ENCODE results near the gene FPR2. TPM values are rescaled to one million over a fixed set of nuclear protein-coding genes. Genes with fewer than 3 reads are reported as not detected.

FPR2 gene
- total and polyA plus RNA-seq, 4 donors = 0.15 to 4.1 (median 2.4) TPM

- DNase-seq (ENCODE audit: low spot score) = no peak
- WGBS = 41% methylated on average over 3 of the region's 3 CpGs
- TF ChIP-seq TAF1 (conservative IDR thresholded peaks at IDR 0.05) (no peak), GABPA (IDR thresholded peaks at IDR 0.05 in 1 of 2, conservative IDR thresholded peaks at IDR 0.05 in 1 of 2) (no peak), ATF3 (IDR thresholded peaks at IDR 0.05) (no peak), HNF4G (IDR thresholded peaks at IDR 0.05) (no peak), NR2F2 (IDR thresholded peaks at IDR 0.05) (no peak), ZBTB33 (IDR thresholded peaks at IDR 0.05) (no peak), EGR1 (IDR thresholded peaks at IDR 0.05; ENCODE audit: low read depth in 2 of 2) (no peak), FOXA1 (IDR thresholded peaks at IDR 0.05) (no peak), RAD21 (IDR thresholded peaks at IDR 0.05) (no peak), SP1 (IDR thresholded peaks at IDR 0.05) (no peak), RXRA (IDR thresholded peaks at IDR 0.05) (no peak), HNF4A (conservative IDR thresholded peaks at IDR 0.05) (no peak), JUND (IDR thresholded peaks at IDR 0.05) (no peak), REST (IDR thresholded peaks at IDR 0.05) (no peak), YY1 (IDR thresholded peaks at IDR 0.05) (no peak), FOXA2 (IDR thresholded peaks at IDR 0.05) (no peak)
- TF ChIP-seq, protein P1, sequence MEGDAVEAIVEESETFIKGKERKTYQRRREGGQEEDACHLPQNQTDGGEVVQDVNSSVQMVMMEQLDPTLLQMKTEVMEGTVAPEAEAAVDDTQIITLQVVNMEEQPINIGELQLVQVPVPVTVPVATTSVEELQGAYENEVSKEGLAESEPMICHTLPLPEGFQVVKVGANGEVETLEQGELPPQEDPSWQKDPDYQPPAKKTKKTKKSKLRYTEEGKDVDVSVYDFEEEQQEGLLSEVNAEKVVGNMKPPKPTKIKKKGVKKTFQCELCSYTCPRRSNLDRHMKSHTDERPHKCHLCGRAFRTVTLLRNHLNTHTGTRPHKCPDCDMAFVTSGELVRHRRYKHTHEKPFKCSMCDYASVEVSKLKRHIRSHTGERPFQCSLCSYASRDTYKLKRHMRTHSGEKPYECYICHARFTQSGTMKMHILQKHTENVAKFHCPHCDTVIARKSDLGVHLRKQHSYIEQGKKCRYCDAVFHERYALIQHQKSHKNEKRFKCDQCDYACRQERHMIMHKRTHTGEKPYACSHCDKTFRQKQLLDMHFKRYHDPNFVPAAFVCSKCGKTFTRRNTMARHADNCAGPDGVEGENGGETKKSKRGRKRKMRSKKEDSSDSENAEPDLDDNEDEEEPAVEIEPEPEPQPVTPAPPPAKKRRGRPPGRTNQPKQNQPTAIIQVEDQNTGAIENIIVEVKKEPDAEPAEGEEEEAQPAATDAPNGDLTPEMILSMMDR (IDR thresholded peaks at IDR 0.05; ENCODE audit: low read depth, low read length, missing input control) = no peak
- Histone ChIP-seq H3K9me3 (ENCODE audit: control insufficient read depth in 4 of 4, low read length in 3 of 4) (peaks cover 0 to 3% (median 0%) of the 10 kb centered on the region in 4 donors), H3K27ac (ENCODE audit: low read depth in 1 of 2, low read length in 2 of 2) (no peak overlapping the region), H3K4me3 (ENCODE audit: low read depth in 1 of 3, low read length in 3 of 3) (no peak overlapping the region), H3K27me3 (ENCODE audit: control insufficient read depth in 4 of 4, insufficient read depth in 4 of 4, low read length in 3 of 4) (no peaks in the 10 kb centered on the region), H3K4me1 (ENCODE audit: control insufficient read depth in 4 of 4, insufficient read depth in 4 of 4, low read length in 3 of 4) (no peaks in the 10 kb centered on the region), H3K9ac (ENCODE audit: low read depth in 1 of 2, low read length in 2 of 2) (no peak overlapping the region), H3K36me3 (ENCODE audit: control insufficient read depth in 4 of 4, insufficient read depth in 3 of 4, low read depth in 1 of 4, low read length in 3 of 4) (no peaks in the 10 kb centered on the region)
Observed at GRCh38 chr19:51781999-51782398, 21.0 kb downstream of the FPR2 start.

- Histone ChIP-seq H3K36me3 (ENCODE audit: control insufficient read depth in 4 of 4, insufficient read depth in 3 of 4, low read depth in 1 of 4, low read length in 3 of 4) (no peaks in the 10 kb centered on the region), H3K4me1 (ENCODE audit: control insufficient read depth in 4 of 4, insufficient read depth in 4 of 4, low read length in 3 of 4) (no peaks in the 10 kb centered on the region), H3K27ac (ENCODE audit: low read depth in 1 of 2, low read length in 2 of 2) (no peak overlapping the region), H3K9ac (ENCODE audit: low read depth in 1 of 2, low read length in 2 of 2) (no peak overlapping the region), H3K9me3 (ENCODE audit: control insufficient read depth in 4 of 4, low read length in 3 of 4) (peaks cover 0 to 3% (median under 1%) of the 10 kb centered on the region in 4 donors), H3K4me3 (ENCODE audit: low read depth in 1 of 3, low read length in 3 of 3) (no peak overlapping the region), H3K27me3 (ENCODE audit: control insufficient read depth in 4 of 4, insufficient read depth in 4 of 4, low read length in 3 of 4) (no peaks in the 10 kb centered on the region)
- DNase-seq (ENCODE audit: low spot score) = no peak
- 43% methylated on average over 3 of the region's 3 CpGs for WGBS
- peak; percentile 16 to 24 for TF ChIP-seq RAD21 (IDR thresholded peaks at IDR 0.05)
- TF ChIP-seq ATF3 (IDR thresholded peaks at IDR 0.05) = no peak
- TF ChIP-seq REST (IDR thresholded peaks at IDR 0.05) = no peak
- TF ChIP-seq ZBTB33 (IDR thresholded peaks at IDR 0.05) = no peak
Observed at GRCh38 chr19:51783372-51783771, 22.4 kb downstream of the FPR2 start.
